M059J (cell line): Measurements from ENCODE around the gene BCKDK. TPM values are rescaled to one million over a fixed set of nuclear protein-coding genes. Genes with fewer than 3 reads are reported as not detected.

Experiments used
- DNase-seq: peaks from one replicate; pipeline ENCODE4 v3.0.0-alpha.2; 2012; ENCODE audit warnings: low read depth
- total RNA-seq: library from RNA; depleted of rRNA; stranded (reverse); fragments of >200 nt; shearing (Covaris generic); gene quantifications from 2 replicates; pipeline ENCODE4 v1.2.3, GENCODE V29; 2014; rRNA removed

The BCKDK gene
- total RNA-seq = 52.8 and 57.7 TPM in 2 replicates

- peak; percentile 72 for DNase-seq
Measured at GRCh38 chr16:31108035-31108793, at the start of gene BCKDK. BCKDK (plus strand) TSS chr16:31108386; CDS start chr16:31109224, 838 bp downstream.

- DNase-seq = no peak
Measured at GRCh38 chr16:31061126-31061812, 46.9 kb upstream of the BCKDK start.

- no peak for DNase-seq
Measured at GRCh38 chr16:31061813-31062440, 46.3 kb upstream of the BCKDK start.

GRCh38 chr16:31063495-31063842 lies 44.7 kb upstream of the BCKDK start:
- no peak for DNase-seq

GRCh38 chr16:31063843-31064611 lies 44.2 kb upstream of the BCKDK start:
- DNase-seq = no peak

GRCh38 chr16:31064882-31065461 lies 43.2 kb upstream of the BCKDK start:
- peak; percentile 79 for DNase-seq

GRCh38 chr16:31067342-31067741 lies 40.8 kb upstream of the BCKDK start:
- no peak for DNase-seq

GRCh38 chr16:31071861-31072260 lies 36.3 kb upstream of the BCKDK start:
- peak; percentile 75 for DNase-seq

GRCh38 chr16:31072540-31073141 lies 35.5 kb upstream of the BCKDK start:
- DNase-seq = peak; percentile 47

GRCh38 chr16:31073142-31073969 lies 34.8 kb upstream of the BCKDK start:
- DNase-seq = peak; percentile 88

- DNase-seq = peak; percentile 99
Measured at GRCh38 chr16:31073970-31074813, 34.0 kb upstream of the BCKDK start, which contains the start of the genes ZNF646 and ZNF668. ZNF646 (plus strand) TSS chr16:31074422; CDS start chr16:31076325, 1,903 bp downstream. ZNF668 (minus strand) TSS chr16:31074240; CDS start chr16:31064459, 9,781 bp downstream.

- DNase-seq = no peak
Measured at GRCh38 chr16:31074814-31075183, 33.4 kb upstream of the BCKDK start.

GRCh38 chr16:31076319-31076718 lies 31.9 kb upstream of the BCKDK start:
- DNase-seq = no peak

GRCh38 chr16:31077024-31077423 lies 31.2 kb upstream of the BCKDK start:
- no peak for DNase-seq

GRCh38 chr16:31077592-31078396 lies 30.4 kb upstream of the BCKDK start:
- no peak for DNase-seq

- no peak for DNase-seq
Measured at GRCh38 chr16:31078597-31079341, 29.4 kb upstream of the BCKDK start.

- no peak for DNase-seq
Measured at GRCh38 chr16:31079342-31079944, 28.7 kb upstream of the BCKDK start.
